Naive thymus-derived CD4-positive, alpha-beta T cell (primary cell): ENCODE measurements around the gene MEI4. TPM values are rescaled to one million over a fixed set of nuclear protein-coding genes. Genes with fewer than 3 reads are reported as not detected.
"Not testable (repeated sequence)": the region's sequence is repeated elsewhere in the genome, so short reads cannot be mapped to it uniquely, and the experiment has no call there.

Experiments used
- ATAC-seq: fragments of 150-1000 bp; cut with Tn5 transposase; 2 replicates; pipeline ENCODE4 v1.10.0; 2021; ENCODE audit warnings: mild to moderate bottlenecking, moderate library complexity
- CTCF ChIA-PET: fragments of 350-600 bp; sonication (Branson Sonifier 250); formaldehyde crosslinking; loops from one replicate; lab custom pipeline; 2021; ENCODE audit warnings: antibody characterized with exemption; lab: Charles Lee
- POLR2A ChIA-PET: fragments of 350-600 bp; sonication (Branson Sonifier 250); formaldehyde crosslinking; loops from one replicate; lab custom pipeline; 2021; ENCODE audit warnings: antibody characterized with exemption, inconsistent platforms; lab: Charles Lee
- DNase-seq, 9 donors: peaks; one replicate each; pipeline versions ENCODE4 v3.0.0 to v3.0.0-alpha.2; 2020 to 2022; ENCODE audit warnings: mixed read lengths in 1 of 9
- H3K27ac ChIP-seq: one replicate; pipeline ENCODE4 v1.7.0; 2013; ENCODE audit warnings: mild to moderate bottlenecking, low read depth, low read length, moderate library complexity
- H3K27me3 ChIP-seq, 2 donors: one replicate each; pipeline ENCODE4 v1.7.0; 2013; ENCODE audit warnings: low read length in 2 of 2, mild to moderate bottlenecking in 2 of 2, moderate library complexity in 2 of 2; ENCODE audit not compliant: control insufficient read depth in 2 of 2, insufficient read depth in 2 of 2
- H3K36me3 ChIP-seq, 3 experiments: 1 replicate in 2 of 3; 2 replicates in 1 of 3; pipeline ENCODE4 v1.7.0; 2013; ENCODE audit warnings: low read length in 3 of 3, mild to moderate bottlenecking in 3 of 3, moderate library complexity in 1 of 3; ENCODE audit not compliant: insufficient read depth in 3 of 3, control insufficient read depth in 2 of 3
- H3K4me1 ChIP-seq, 2 donors: one replicate each; pipeline ENCODE4 v1.7.0; 2013; ENCODE audit warnings: low read length in 2 of 2, mild to moderate bottlenecking in 2 of 2, moderate library complexity in 1 of 2; ENCODE audit not compliant: control insufficient read depth in 2 of 2, insufficient read depth in 2 of 2
- H3K4me3 ChIP-seq: 2 replicates; pipeline ENCODE4 v1.7.0; 2013; ENCODE audit warnings: mild to moderate bottlenecking, low read length
- H3K9me3 ChIP-seq, 3 experiments: 1 replicate in 2 of 3; 2 replicates in 1 of 3; pipeline ENCODE4 v1.7.0; 2013; ENCODE audit warnings: low read length in 3 of 3; ENCODE audit not compliant: control insufficient read depth in 2 of 3
- H3K27ac Mint-ChIP-seq, 9 donors: one replicate each; pipeline ENCODE4 v1.8.0; 2020 to 2022; ENCODE audit warnings: mixed read lengths in 9 of 9, mild to moderate bottlenecking in 8 of 9, moderate library complexity in 5 of 9, inconsistent platforms in 2 of 9
- H3K27me3 Mint-ChIP-seq, 5 donors: one replicate each; pipeline ENCODE4 v1.8.0; 2021 to 2022; ENCODE audit warnings: mixed read lengths in 5 of 5, mild to moderate bottlenecking in 1 of 5
- H3K36me3 Mint-ChIP-seq, 5 donors: one replicate each; pipeline ENCODE4 v1.8.0; 2020 to 2022; ENCODE audit warnings: mixed read lengths in 5 of 5, mild to moderate bottlenecking in 3 of 5, inconsistent platforms in 1 of 5
- H3K4me1 Mint-ChIP-seq, 7 donors: one replicate each; pipeline ENCODE4 v1.8.0; 2020 to 2022; ENCODE audit warnings: mixed read lengths in 7 of 7, mild to moderate bottlenecking in 3 of 7, inconsistent platforms in 1 of 7
- H3K4me3 Mint-ChIP-seq, 10 donors: one replicate each; pipeline ENCODE4 v1.8.0; 2020 to 2022; ENCODE audit warnings: mild to moderate bottlenecking in 10 of 10, mixed read lengths in 10 of 10, moderate library complexity in 6 of 10, inconsistent platforms in 2 of 10
- H3K9me3 Mint-ChIP-seq, 11 donors: one replicate each; pipeline ENCODE4 v1.8.0; 2020 to 2022; ENCODE audit warnings: mixed read lengths in 11 of 11, mild to moderate bottlenecking in 4 of 11, inconsistent platforms in 1 of 11, moderate library complexity in 1 of 11
- intact Hi-C, 2 donors: fragments of 100-400 bp; cut with micrococcal nuclease; formaldehyde crosslinking; loops; one replicate each; pipeline ENCODE4 v1.15.1; 2023
- polyA plus RNA-seq, 2 donors: library from polyadenylated mRNA; unstranded; fragments of 300-500 nt; fragmentation: Illumina TruSeq; gene quantifications; one replicate each; pipeline ENCODE4 v1.2.3, GENCODE V29; 2021
- total RNA-seq, 6 experiments: library from RNA in 5 of 6; stranded (reverse) in 5 of 6; gene quantifications; 1 replicate in 5 of 6; 2 replicates in 1 of 6; pipeline ENCODE4 v1.2.3 and lab custom pipeline; 2021 to 2026

Gene MEI4
- total and polyA plus RNA-seq, 7 experiments from 2014 or later, result 0.05 to 0.08 TPM; not detected in 5

GRCh38 chr6:77822265-77822664 is 169.4 kb downstream of the MEI4 start:
- Mint-ChIP-seq H3K27me3 (no peaks in the 10 kb centered on the region), H3K4me1 (no peaks in the 10 kb centered on the region), H3K4me3 (no peak overlapping the region), H3K9me3 (peaks cover 0 to 10% (median 0%) of the 10 kb centered on the region in 11 donors), H3K27ac (no peak overlapping the region), H3K36me3 (no peaks in the 10 kb centered on the region)
- POLR2A ChIA-PET, result no interaction called here
- Histone ChIP-seq H3K9me3 (no peaks in the 10 kb centered on the region), H3K36me3 (no peaks in the 10 kb centered on the region), H3K27ac (no peak overlapping the region), H3K27me3 (no peaks in the 10 kb centered on the region), H3K4me3 (no peak overlapping the region), H3K4me1 (no peaks in the 10 kb centered on the region)
- no peak for ATAC-seq
- CTCF ChIA-PET, result no interaction called here
- intact Hi-C loops, result no loop called here
- no peak for DNase-seq

DNA sequence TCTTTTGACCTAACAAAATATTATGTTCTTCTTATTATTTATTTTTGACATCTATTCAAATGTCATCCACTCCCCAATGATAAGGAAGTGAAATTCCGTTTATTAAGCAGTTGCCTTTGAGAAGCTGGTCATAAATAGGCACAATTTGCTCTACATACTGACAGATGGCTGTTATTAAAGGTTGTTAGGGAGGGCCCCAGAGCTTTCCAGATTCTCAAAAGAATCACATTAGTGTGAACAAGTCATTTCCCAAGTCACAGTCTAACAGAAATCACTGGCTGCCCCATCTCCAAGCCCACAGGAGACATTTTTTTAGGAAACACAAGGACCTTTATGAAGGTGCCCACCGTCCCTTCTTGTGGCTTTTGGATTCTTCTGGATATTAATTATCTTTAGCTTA is 172.4 kb downstream of the MEI4 start:
- no peak for ATAC-seq
- no peak for DNase-seq
- Histone ChIP-seq H3K4me3 (no peak overlapping the region), H3K4me1 (no peaks in the 10 kb centered on the region), H3K36me3 (no peaks in the 10 kb centered on the region), H3K9me3 (no peaks in the 10 kb centered on the region), H3K27me3 (no peaks in the 10 kb centered on the region), H3K27ac (no peak overlapping the region)
- Mint-ChIP-seq H3K4me3 (no peak overlapping the region), H3K4me1 (no peaks in the 10 kb centered on the region), H3K27me3 (no peaks in the 10 kb centered on the region), H3K36me3 (no peaks in the 10 kb centered on the region), H3K9me3 (peaks cover 0 to 10% (median 0%) of the 10 kb centered on the region in 11 donors), H3K27ac (no peak overlapping the region)
- intact Hi-C loops, result no loop called here
- POLR2A ChIA-PET, result no interaction called here
- CTCF ChIA-PET, result no interaction called here

GRCh38 chr6:77829736-77830135 is 176.9 kb downstream of the MEI4 start:
- Histone ChIP-seq H3K36me3 (no peaks in the 10 kb centered on the region), H3K4me1 (no peaks in the 10 kb centered on the region), H3K27ac (no peak overlapping the region), H3K4me3 (no peak overlapping the region), H3K9me3 (no peaks in the 10 kb centered on the region), H3K27me3 (no peaks in the 10 kb centered on the region)
- ChIA-PET CTCF (no interaction called here), POLR2A (no interaction called here)
- DNase-seq (no peak), ATAC-seq (no peak)
- Mint-ChIP-seq H3K4me1 (no peaks in the 10 kb centered on the region), H3K4me3 (no peak overlapping the region), H3K27ac (no peak overlapping the region), H3K27me3 (no peaks in the 10 kb centered on the region), H3K36me3 (no peaks in the 10 kb centered on the region), H3K9me3 (peaks cover 0 to 9% (median 0%) of the 10 kb centered on the region in 11 donors)
- intact Hi-C loops, result no loop called here

DNA sequence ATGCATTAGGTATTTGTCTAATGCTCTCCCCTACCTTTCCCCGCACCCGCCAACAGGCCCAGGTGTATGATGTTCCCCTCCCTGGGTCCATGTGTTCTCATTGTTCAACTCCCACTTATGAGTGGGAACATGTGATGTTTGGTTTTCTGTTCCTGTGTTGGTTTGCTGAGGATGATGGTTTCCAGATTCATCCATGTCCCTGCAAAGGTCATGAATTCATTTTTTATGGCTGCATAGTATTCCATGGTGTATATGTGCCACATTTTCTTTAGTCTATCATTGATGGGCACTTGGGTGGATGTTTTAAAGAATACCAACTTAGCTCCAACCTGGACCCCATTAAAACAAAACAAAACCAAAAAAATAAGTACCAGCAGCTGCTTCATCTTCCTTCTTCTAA is 180.9 kb downstream of the MEI4 start:
- POLR2A ChIA-PET, intact Hi-C loops, H3K36me3 Mint-ChIP-seq: not testable (repeated sequence)

DNA sequence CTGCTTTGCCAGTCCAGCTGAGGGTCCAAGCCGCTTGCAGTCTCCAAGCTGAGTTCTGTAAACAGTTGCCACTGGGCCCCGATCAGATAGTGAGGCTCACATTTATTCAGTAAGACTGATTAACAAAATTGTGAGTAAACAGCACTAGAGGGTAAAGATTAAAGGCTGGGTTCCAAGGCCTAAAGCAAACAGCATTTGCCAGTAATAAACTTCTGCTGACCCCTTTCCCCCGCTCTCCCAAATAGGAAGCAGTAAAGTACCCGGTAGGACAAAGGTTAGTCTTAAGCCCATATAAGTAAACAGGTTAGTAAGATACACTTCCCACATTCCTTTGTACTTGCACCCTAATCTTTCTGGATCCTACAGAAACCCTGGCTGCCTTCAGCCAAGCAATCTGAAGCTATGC is 181.8 kb downstream of the MEI4 start:
- POLR2A ChIA-PET, result no interaction called here

More for the DNA sequence above, 180.9 kb downstream of the MEI4 start:
- H3K27ac ChIP-seq, H3K27ac Mint-ChIP-seq, ATAC-seq, H3K4me1 ChIP-seq, H3K27me3 ChIP-seq, H3K9me3 ChIP-seq, H3K4me3 Mint-ChIP-seq, H3K4me1 Mint-ChIP-seq, H3K27me3 Mint-ChIP-seq, H3K36me3 ChIP-seq, CTCF ChIA-PET, DNase-seq, H3K9me3 Mint-ChIP-seq, H3K4me3 ChIP-seq: not testable (repeated sequence)

DNA sequence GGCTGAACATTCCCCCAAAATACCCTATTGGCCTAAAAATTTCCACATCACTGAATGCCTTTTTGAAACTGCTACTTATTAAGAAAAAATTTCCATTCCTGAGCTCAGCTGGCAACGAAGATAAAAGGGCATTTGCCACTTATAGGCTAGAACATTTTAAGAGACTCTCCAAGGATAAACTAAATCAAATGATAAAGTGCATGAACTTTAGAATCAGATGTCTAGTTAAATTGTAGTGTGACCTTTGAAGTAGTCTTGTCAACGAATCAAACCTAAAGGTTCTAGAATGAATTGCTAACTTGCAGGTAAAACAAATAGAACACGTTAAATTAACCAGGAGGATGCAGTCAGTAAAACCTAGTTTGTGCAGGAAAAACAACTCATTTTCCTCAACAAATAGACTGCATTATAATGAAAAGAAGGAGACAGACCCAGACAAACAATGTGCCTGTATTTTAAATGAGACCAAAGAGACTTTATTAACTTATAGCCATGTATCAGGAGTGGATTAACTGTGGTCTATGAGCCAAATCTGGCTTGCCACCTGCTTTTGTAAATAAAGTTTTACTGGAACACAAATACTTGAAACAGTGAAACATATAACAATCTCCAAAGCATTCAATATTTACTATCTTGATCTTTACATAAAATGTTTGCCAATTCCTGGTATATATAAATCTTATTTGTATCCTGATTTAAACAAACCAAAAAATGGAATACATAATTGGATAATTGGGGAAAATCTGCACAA is 184.4 kb downstream of the MEI4 start:
- Histone ChIP-seq H3K4me1 (no peaks in the 10 kb centered on the region), H3K27me3 (no peaks in the 10 kb centered on the region), H3K27ac (no peak overlapping the region), H3K4me3 (no peak overlapping the region), H3K9me3 (no peaks in the 10 kb centered on the region), H3K36me3 (no peaks in the 10 kb centered on the region)
- peaks cover 0 to 4% (median 0%) of the 10 kb centered on the region in 11 donors for H3K9me3 Mint-ChIP-seq
- ATAC-seq, result no peak
- H3K36me3 Mint-ChIP-seq, result no peaks in the 10 kb centered on the region
- ChIA-PET CTCF (interaction anchor here (0.7 kb wide), 1 partner anchor 590 kb away, joined by 3 read pairs; no protein-coding TSS in a partner anchor), POLR2A (no interaction called here)
- no peaks in the 10 kb centered on the region for H3K4me1 Mint-ChIP-seq
- no peaks in the 10 kb centered on the region for H3K27me3 Mint-ChIP-seq
- H3K27ac Mint-ChIP-seq, result no peak overlapping the region
- H3K4me3 Mint-ChIP-seq, result no peak overlapping the region
- DNase-seq, result no peak
- intact Hi-C loops, result no loop called here

More for the DNA sequence above, 181.8 kb downstream of the MEI4 start:
- ATAC-seq (no peak), DNase-seq (no peak)
- H3K27me3 ChIP-seq, result no peaks in the 10 kb centered on the region
- H3K4me3 Mint-ChIP-seq, result no peak overlapping the region
- H3K9me3 Mint-ChIP-seq, result peaks cover 0 to 6% (median 0%) of the 10 kb centered on the region in 11 donors
- no peaks in the 10 kb centered on the region for H3K36me3 ChIP-seq
- no peak overlapping the region for H3K27ac Mint-ChIP-seq
- no peak overlapping the region for H3K27ac ChIP-seq
- no peaks in the 10 kb centered on the region for H3K9me3 ChIP-seq
- intact Hi-C loops, result no loop called here
- no peaks in the 10 kb centered on the region for H3K27me3 Mint-ChIP-seq
- CTCF ChIA-PET, result no interaction called here
- no peaks in the 10 kb centered on the region for H3K4me1 ChIP-seq
- no peaks in the 10 kb centered on the region for H3K4me1 Mint-ChIP-seq
- H3K4me3 ChIP-seq, result no peak overlapping the region
- no peaks in the 10 kb centered on the region for H3K36me3 Mint-ChIP-seq

GRCh38 chr6:77839292-77839691 is 186.5 kb downstream of the MEI4 start:
- H3K4me3 Mint-ChIP-seq, result no peak overlapping the region
- POLR2A ChIA-PET, result no interaction called here

More at GRCh38 chr6:77839292-77839691, 186.5 kb downstream of the MEI4 start:
- H3K36me3 ChIP-seq, result no peaks in the 10 kb centered on the region
- intact Hi-C loops, result no loop called here
- DNase-seq (no peak), ATAC-seq (no peak)
- no peaks in the 10 kb centered on the region for H3K36me3 Mint-ChIP-seq
- H3K9me3 Mint-ChIP-seq, result peaks cover 0 to 3% (median 0%) of the 10 kb centered on the region in 11 donors
- H3K27me3 Mint-ChIP-seq, result no peaks in the 10 kb centered on the region
- no peak overlapping the region for H3K4me3 ChIP-seq
- no peak overlapping the region for H3K27ac Mint-ChIP-seq
- no peaks in the 10 kb centered on the region for H3K4me1 Mint-ChIP-seq
- H3K4me1 ChIP-seq, result no peaks in the 10 kb centered on the region
- H3K9me3 ChIP-seq, result no peaks in the 10 kb centered on the region
- H3K27ac ChIP-seq, result no peak overlapping the region
- no peaks in the 10 kb centered on the region for H3K27me3 ChIP-seq
- CTCF ChIA-PET, result no interaction called here
